Measurements from ENCODE around the gene STUB1.

DNA sequence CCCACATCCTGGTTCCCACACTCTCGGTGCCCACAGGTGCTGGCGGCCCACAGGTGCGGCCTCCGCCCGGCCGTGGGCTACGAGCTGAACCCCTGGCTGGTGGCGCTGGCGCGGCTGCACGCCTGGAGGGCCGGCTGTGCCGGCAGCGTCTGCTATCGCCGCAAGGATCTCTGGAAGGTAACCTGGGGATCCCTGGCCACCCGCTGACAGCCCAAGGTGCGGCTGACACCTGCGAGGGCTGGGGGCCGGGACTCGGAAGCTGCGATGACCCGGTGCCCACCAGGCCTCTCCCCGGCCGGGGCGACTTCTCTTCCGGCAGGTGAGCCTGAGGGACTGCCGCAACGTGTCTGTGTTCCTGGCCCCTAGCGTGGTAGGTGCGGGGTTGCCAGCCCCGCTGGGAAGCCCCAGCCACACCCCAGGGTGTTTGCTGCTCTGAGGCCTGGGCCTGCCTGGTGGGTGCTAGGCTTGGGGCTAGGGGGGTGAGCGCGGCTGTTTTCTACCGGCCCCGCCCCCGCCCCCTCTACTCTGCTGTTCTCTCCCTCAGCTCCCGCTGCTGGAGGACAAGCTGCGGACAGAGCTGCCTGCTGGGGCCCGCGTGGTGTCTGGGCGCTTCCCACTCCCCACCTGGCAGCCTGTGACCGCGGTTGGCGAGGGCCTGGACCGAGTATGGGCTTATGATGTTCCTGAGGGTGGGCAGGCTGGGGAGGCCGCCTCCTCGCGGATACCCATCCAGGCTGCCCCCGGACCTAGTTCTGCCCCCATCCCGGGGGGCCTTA lies 41.7 kb downstream of the STUB1 start:
- TF ChIP-seq, protein P1, sequence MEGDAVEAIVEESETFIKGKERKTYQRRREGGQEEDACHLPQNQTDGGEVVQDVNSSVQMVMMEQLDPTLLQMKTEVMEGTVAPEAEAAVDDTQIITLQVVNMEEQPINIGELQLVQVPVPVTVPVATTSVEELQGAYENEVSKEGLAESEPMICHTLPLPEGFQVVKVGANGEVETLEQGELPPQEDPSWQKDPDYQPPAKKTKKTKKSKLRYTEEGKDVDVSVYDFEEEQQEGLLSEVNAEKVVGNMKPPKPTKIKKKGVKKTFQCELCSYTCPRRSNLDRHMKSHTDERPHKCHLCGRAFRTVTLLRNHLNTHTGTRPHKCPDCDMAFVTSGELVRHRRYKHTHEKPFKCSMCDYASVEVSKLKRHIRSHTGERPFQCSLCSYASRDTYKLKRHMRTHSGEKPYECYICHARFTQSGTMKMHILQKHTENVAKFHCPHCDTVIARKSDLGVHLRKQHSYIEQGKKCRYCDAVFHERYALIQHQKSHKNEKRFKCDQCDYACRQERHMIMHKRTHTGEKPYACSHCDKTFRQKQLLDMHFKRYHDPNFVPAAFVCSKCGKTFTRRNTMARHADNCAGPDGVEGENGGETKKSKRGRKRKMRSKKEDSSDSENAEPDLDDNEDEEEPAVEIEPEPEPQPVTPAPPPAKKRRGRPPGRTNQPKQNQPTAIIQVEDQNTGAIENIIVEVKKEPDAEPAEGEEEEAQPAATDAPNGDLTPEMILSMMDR (IDR thresholded peaks at IDR 0.05; ENCODE audit: low read depth, low read length, missing input control): no peak
- TF ChIP-seq FOXA1 (IDR thresholded peaks at IDR 0.05): no peak
- TF ChIP-seq RXRA (IDR thresholded peaks at IDR 0.05): no peak
- TF ChIP-seq JUND (IDR thresholded peaks at IDR 0.05): no peak
- no peak for TF ChIP-seq TAF1 (conservative IDR thresholded peaks at IDR 0.05)
- TF ChIP-seq RAD21 (IDR thresholded peaks at IDR 0.05): no peak
- TF ChIP-seq NR2F2 (IDR thresholded peaks at IDR 0.05): no peak
- TF ChIP-seq, protein P2, sequence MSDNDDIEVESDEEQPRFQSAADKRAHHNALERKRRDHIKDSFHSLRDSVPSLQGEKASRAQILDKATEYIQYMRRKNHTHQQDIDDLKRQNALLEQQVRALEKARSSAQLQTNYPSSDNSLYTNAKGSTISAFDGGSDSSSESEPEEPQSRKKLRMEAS (IDR thresholded peaks at IDR 0.05): no peak
- TF ChIP-seq GABPA (IDR thresholded peaks at IDR 0.05 in 1 of 2, conservative IDR thresholded peaks at IDR 0.05 in 1 of 2): no peak

Data from liver (tissue), 3 donors.